Superior temporal gyrus (tissue), 1 donor: ENCODE results near the gene TEX29.

Experiments
- DNase-seq: peaks from one replicate; pipeline ENCODE4 v3.0.0-alpha.2; 2016; ENCODE audit errors: extremely low spot score

The TEX29 gene

DNA sequence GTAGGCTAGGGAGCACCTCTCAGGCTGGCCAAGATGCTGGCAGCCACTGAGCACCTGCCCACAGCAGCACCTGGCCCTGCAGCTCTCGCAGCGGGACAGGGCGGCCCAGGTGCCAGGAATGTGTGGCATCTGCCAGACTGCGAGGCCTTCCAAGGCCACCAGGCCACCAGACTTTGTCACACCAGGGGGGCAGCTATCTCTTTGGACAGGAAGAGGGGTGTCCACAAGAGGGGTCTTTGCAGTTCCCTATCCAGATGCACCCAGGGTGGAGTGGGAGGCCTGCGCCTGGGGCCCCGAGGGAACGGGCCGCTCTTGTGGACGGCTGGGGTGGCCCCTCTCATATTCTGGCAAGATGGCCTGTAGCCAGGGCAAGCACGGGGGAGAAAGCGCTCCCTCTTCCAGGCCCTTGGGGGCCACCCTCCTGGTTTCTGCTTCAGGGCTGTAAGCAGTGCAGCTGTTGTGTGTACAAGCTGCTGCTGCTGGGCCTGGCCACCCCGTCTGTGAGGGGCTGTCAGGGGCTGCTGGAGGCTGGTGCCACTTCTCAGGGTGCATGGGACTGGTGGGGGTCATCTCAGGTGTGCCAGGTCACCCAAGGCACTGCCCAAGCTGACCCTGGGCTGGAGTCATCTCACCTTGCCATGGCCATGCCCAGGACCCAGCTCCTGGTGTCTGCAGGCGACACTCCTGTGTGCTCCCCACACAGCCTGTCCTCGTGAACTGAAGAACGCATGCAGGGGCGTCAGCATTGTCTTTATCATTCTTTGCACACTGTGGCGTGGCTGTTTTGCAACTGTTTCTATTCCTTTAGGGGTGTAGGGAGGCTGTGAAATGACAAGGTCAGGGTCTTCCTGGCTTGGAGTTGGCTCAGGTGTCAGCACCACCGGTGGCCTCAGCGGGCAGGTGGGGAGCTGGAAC, 1.8 kb downstream of the TEX29 start:
- DNase-seq = no peak

DNA sequence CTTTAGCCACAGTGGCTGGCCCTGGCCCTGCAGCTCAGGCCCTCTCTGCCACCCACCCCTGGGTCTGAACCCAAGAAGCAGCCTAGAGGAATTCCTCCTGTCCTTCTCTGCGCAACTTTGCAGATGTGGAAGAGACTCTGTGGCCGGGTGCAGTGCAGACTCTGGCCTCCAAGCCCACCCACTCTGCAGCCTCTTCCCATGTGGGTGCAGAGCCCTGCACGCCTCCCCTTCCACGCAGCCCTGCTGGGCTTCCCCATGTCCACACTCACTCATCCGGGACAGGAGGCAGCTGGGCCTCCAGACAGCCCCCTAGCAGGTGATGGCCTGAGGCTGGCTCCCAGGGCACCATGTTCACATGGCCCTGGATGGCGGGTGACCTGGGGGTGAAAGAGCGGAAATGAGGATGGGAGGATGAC, 2.5 kb downstream of the TEX29 start:
- DNase-seq = no peak

- no peak for DNase-seq
Measured at GRCh38 chr13:111323549-111323948, 3.1 kb downstream of the TEX29 start.

DNA sequence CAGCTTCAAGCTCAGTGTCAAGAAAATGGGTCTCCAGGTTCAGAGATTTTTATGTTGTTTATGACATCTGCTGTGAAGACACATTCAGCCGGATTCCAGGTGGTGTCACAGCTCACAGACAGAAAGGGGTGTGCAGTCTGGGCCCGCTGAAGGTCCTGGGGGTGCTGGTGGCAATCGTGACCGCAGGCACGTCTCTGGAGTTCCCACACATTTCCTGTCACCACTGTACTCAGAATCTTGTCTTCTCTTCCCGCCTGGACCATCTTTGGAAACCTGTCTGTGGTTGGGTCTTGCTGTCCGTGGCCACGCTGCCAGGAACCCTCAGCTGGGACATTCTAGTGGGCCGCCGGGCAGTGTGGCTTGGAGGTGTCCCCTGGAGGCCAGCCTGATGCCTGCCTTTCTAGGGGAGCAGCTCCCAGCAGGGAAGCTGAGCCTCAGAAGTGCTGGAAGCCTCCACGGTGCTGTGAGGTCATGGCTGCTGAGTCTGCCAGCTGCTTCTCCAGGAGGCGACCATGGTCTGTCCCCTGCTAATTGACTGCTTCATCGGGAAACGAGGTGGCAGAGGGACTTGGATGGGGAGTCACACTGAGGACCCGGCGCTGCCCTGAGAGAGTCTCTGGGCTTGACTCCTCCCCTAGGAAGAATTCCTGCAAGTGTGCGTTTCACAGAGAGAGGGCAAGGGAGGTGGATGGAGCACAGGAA, 3.7 kb downstream of the TEX29 start:
- DNase-seq = no peak

GRCh38 chr13:111324736-111325135, 4.3 kb downstream of the TEX29 start:
- no peak for DNase-seq

- DNase-seq = no peak
Measured at GRCh38 chr13:111325146-111325890, 4.9 kb downstream of the TEX29 start.

DNA sequence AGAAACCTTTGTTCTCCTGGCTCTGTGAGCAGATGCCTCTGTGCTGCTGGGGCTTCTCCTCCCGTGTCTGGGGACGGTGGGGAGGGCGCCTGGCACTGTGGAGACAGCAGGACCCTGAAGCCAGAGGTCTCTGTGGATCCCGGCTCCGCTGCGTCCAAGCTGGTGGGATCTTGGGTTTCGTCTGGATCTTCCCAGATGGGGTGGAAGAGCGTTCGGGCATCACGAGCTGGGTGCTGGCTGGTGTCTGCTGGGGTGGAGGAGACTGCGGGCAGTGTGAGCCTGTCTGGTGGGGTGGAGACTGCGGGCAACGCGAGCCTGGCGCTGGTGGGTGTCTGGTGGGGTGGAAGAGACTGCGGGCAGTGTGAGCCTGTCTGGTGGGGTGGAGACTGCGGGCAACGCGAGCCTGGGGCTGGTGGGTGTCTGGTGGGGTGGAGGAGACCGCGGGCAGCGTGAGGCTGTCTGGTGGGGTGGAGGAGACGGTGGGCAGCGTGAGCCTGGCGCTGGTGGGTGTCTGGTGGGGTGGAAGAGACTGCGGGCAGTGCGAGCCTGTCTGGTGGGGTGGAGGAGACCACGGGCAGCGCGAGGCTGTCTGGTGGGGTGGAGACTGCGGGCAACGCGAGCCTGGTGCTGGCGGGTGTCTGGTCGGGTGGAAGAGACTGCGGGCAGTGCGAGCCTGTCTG, 5.6 kb downstream of the TEX29 start:
- DNase-seq = no peak

DNA sequence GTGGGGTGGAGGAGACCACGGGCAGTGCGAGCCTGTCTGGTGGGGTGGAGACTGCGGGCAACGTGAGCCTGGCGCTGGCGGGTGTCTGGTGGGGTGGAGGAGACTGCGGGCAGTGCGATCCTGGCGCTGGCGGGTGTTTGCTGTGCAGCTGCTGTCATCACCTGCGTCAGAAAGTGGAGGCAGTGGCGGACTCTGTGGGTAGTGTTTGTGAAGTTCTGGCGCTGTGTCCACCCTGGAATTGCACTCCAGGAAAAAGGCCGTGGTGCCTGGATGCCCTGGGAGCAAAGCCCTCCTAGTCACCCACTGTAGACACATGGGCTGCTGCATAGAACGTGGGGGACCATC, 6.2 kb downstream of the TEX29 start:
- DNase-seq = no peak

- no peak for DNase-seq
Measured at GRCh38 chr13:111326981-111327642, 6.7 kb downstream of the TEX29 start.

DNA sequence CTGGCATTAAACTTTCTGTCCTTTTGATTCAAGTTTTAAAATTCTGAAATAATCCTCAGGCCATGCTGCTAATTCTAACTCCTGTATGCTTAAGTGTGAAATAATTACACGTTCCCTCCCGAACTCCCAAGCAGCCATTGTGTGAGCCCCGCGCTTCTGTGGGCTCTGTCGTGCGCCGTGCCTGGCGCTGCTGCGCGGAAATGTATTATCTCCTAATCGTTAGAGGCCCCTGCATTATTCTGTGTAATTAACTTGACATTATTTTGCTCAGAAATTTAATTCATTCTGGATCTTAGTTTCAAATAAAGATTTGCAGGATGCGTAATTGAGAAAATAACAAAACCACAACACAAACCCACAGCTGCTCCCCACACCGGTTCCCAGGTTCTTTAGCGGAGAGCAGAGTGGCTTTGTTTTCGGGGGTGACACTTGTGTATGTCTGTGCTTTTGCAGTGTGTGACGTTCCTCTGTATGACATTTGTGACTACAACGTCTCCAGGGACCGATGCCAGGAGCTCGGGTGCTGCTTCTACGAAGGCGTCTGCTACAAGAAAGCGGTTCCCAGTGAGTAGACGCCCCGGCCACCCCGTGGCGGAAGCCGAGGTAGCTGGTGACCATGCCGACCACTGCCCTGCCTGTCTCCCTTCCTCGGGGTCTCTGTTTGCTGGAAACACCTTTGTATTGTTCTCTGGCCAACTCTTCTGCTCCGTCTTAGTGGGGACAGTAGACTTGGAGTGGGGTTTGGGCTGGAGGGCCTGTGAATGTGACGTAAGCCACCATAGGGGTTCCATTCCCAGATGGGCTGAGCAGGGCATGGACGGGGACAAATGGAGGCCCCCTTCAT, 7.5 kb downstream of the TEX29 start:
- DNase-seq = no peak

DNA sequence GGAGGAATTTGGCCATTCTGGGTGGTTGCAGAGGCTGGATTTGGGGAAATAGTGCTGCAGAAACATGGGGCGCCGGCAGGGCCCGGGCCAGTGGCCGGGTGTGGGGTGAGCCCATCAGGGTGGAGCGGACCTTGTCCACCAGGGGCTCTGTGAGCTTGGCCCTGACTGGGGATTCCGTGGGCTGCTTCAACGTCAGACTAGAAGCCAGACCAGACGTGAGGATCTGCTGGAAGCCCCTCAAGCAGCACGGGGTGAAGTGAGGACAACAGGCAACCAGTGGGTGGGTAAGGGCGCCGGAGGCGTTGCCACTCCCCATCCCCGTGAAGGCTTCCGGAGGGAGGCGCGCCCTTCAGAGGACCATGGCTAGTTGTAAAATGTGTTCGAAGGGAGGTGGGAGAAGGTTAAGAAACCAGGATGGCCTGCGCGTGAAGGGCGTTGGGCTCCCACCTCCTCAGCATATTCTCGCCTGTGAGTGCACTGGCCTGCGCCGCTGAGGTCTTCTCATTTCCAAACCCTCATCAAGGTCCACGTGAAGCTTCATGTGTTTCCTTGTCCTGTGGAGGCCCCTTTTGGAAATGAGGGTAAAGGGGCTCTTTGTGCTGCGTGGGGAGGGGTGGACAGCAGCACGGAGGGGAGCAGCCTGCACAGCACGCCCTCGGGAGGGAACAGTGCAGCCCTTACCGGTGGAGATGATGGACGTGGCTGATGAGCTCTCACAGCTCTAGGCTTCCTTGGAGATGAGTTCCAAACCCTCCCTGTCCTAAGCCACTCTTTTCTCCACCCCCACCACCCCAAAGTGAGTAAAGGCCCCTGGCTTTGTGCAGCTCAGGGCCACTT, 8.3 kb downstream of the TEX29 start:
- DNase-seq = no peak

GRCh38 chr13:111329641-111330040, 9.2 kb downstream of the TEX29 start:
- no peak for DNase-seq

- no peak for DNase-seq
Measured at GRCh38 chr13:111330066-111330610, 9.7 kb downstream of the TEX29 start.

DNA sequence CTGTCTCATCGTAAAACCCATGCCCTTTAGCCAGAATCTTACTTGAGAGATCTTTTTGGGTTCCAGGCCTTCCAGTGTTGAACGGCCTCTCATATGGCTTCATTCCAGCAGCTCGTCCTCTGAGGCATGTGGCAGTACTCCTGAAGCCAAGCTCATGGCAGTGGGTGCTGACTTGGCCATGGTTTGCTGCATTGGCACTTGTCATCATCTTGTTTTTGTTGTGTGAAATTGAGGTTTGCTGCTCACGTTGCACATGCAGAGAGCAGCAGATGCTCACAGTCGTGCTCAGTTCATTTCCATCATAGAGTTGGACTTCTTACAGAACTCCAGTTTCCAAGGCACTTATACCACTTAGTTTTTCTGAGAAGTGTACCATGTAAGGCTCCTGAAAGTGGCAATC, 14.9 kb downstream of the TEX29 start:
- DNase-seq = no peak

GRCh38 chr13:111336666-111337065, 16.2 kb downstream of the TEX29 start:
- no peak for DNase-seq

- DNase-seq = no peak
Measured at GRCh38 chr13:111337206-111337605, 16.8 kb downstream of the TEX29 start.

- no peak for DNase-seq
Measured at GRCh38 chr13:111337741-111338140, 17.3 kb downstream of the TEX29 start.

DNA sequence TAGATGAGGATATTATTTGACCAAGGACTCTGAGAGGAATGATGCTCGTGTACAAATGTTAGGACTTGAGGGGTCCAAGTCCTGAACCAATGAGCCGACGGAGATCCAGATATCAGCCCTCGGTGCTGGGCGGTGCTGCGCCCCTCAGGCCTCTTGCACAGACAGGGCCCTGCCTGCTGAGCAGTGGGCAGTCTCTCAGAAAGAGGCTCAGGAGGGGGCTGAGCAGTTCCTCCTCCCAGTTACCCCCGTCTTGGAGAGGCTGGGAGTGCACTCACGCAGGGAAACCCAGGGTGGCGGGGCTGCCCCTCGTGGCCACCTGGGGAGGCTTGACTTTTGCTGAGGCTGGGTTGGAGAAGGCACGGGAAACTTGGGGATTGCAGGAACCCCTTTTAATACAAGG, 18.4 kb downstream of the TEX29 start:
- DNase-seq = no peak
